Stimulated activated CD8-positive, alpha-beta memory T cell treated with anti-CD3 and anti-CD28 coated beads, Interleukin-7, amount 100 ng/mL, for 24 hours (primary cell): Measurements from ENCODE around the gene IL13.

Source experiments
- DNase-seq: peaks from one replicate; pipeline ENCODE4 v3.0.0-alpha.2; 2020; ENCODE audit warnings: low read depth

Gene IL13

DNA sequence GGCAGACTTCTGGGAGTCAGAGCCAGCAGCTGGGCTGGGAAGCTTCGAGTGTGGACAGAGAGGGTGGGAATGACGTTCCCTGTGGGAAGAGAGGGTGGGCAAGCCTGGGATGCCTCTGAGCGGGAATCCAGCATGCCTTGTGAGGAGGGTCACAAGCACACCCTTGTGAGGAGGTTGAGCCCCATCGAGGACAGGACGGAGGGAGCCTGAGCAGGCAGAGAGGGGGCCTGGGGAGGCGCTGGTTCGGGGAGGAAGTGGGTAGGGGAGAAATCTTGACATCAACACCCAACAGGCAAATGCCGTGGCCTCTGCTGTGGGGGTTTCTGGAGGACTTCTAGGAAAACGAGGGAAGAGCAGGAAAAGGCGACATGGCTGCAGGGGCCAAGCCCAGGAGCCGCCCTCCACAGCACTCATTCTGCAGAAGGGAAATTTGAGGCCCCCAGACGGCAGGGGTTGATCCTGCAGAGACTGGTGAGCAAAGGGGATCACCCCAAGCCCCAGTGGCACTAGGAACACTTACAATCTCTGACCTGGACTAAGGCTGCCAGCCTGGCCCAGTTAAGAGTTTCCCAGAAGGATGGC, 1.1 kb upstream of the IL13 start:
- DNase-seq, result no peak

DNA sequence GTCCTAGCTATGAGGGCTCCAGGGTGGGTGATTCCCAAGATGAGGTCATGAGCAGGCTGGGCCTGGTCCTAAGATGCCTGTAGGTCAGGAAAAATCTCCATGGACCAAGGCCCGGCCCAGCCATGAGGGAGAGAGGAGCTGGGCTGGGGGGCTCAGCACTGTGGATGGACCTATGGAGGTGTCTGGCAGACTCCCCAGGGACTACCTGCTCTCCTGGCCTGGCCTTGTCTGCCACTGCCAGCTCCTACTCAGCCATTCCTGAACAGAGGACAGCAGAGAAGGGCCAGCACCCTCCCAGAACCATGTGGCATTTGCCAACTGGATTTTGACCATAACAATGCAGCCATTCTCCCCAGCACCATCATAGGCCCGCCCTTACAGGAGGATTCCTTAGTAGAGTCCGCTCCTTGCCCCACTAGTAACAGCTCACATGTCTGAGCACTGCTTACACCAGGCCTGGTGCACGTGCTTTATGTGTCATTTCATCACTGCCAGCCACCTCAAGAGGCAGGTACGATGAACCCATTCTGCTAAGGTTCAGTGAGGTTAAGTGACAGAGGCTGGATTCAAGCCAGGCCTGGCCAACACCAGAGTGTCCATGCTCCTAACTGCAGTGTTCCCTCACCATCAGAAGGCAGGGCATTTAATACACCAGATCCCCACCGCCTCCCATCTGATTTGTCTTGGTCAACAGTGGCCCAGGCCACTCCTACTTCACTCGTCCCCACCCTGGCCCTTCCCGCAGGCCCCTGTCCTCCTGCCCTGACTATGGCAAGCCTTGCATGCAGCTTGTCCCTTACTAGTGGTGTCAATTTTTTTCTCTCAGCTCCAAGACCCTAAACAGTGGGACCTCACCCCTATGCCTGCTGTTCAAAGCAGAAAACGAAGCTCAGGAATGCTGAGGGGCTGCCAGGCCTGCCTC, 669 bp downstream of the IL13 start:
- no peak for DNase-seq

DNA sequence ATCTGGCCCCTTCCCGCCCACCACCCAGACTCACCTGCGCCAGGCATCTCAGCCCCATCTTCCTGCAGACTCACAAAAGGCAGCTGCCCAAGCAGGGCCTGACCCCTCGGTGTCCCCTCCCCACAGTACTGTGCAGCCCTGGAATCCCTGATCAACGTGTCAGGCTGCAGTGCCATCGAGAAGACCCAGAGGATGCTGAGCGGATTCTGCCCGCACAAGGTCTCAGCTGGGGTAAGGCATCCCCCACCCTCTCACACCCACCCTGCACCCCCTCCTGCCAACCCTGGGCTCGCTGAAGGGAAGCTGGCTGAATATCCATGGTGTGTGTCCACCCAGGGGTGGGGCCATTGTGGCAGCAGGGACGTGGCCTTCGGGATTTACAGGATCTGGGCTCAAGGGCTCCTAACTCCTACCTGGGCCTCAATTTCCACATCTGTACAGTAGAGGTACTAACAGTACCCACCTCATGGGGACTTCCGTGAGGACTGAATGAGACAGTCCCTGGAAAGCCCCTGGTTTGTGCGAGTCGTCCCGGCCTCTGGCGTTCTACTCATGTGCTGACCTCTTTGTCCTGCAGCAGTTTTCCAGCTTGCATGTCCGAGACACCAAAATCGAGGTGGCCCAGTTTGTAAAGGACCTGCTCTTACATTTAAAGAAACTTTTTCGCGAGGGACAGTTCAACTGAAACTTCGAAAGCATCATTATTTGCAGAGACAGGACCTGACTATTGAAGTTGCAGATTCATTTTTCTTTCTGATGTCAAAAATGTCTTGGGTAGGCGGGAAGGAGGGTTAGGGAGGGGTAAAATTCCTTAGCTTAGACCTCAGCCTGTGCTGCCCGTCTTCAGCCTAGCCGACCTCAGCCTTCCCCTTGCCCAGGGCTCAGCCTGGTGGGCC, 1.9 kb downstream of the IL13 start:
- DNase-seq, result no peak

DNA sequence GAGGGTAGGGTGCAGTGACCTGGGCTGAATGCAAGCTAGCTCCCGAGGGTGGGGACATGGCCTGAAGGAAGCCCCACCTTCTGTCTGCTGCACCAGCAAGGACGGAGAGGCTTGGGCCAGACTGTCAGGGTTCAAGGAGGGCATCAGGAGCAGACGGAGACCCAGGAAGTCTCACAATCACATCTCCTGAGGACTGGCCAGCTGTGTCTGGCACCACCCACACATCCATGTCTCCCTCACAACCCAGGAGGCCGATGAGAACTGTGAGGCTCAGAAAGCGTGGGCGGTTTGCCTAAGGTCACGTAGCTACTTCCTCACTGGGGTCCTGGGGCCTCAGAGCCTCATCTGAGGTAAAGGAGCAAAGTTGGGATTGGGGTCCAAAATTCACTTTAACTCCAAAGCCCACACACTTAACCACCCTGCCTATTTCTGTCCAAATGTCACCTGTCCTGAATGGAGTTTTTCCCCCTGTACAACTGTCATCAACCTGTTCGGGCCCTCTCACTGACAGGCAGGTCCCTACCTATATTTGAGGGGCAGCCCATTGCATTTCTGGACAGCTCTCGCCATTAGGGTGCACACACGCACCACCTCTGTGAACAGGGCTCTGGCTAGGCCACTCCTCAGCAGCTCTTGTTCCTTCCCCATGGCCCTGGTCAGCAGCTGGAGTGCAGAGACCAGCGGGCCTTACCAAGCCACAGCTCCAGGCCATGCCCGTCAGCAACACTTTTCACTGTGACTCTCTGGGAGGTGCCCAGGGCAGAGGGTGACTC, 3.4 kb downstream of the IL13 start:
- no peak for DNase-seq

DNA sequence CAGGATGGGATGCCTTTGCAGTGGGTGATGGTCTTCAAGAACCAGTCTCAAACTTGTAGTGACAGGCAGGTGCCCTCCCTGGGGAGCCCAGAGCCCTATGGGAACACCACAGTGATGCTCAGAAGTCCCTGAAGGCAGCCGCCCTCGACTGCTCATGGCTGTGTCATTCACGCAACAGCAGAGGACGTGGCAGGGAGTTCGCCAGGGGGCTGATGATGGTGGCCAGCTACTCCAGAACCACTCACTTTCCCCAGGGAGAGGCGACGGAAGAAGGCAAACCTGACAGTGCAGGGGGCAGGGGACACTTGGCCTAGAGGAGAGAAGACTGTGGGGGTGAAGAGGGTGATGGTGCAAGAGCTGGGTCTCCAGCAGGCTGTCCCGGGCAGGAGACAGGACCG, 4.0 kb downstream of the IL13 start:
- no peak for DNase-seq

DNA sequence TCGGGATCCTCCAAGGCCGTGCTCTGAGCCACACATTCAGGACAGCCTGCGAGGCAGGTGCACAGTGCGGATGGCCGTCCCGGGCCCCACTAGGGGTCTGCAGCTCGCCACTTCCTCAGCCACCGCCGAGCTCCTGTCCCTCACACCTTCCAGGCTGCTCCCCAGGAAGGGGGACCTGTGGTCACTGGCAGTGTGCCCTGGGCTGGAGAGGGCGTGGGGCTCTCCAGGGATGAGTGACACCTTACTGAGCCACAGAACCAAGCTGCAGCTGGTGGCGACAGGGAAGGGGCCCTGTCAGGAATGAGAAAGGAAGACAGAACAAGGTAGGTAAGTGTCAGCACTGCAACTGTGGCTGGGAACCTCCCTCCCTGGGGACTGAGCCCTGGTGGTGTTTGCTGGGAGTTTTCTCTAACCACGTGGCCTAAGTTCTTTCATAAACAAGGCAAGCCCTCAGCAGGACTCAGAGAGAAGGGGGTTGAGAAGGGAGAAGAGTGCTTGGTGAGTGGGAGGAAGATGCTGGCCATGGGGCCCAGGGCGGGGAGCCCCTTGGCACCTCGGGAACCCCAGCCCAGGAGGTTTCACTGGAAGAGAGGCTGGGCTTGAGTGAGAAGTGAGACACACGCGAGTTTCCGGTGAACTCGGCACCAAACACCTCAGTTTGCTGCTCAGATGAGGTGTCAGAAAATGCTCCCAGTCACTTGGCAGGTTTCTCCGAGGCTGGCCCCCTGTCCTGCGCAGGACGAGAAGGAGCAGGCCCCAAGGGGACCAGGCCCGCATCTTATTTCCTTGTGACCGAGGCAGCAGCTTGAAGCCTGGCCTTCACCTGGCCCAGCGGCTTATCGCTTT, 5.2 kb downstream of the IL13 start:
- DNase-seq, result no peak

DNA sequence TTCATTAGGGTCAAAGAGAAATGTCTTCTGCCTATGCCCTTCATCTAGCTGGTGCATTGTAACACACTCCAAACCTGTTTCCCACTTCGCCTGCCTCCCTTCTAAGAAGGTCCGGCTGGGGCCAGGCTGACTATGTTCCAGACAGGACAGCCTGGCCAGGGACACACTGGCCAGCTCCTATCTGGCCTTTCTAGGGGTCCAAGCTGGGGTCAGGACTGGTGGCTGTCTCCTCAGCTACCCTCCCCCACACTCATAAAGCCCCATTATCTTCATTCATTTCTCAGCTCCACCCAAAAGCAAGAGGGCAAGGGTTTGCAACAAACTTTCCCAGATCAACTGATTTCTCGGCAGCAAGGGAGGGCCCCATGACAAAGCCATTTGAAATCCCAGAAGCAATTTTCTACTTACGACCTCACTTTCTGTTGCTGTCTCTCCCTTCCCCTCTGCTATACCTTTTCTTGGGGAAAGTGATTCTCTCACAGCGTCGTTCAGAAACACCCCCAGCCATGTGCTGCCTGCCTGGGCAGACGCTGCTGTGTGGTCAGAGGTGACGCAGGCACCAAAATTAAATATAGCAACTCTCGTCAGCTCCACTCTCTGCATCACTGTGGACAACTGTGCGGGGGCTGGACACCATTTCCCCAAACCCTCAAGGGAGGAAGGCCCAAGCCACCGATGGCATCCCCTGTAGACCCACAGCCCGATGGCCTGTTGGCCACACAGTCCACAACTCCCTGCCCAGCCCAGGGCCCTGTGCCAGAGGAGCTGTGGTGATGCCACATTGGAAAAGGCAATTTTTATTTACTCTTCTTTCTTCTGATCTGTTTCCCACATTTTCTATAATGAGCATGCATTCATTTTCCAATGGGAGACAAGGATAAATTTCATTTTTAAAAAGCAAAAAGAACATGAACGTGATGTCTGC, 6.1 kb downstream of the IL13 start:
- DNase-seq, result no peak

DNA sequence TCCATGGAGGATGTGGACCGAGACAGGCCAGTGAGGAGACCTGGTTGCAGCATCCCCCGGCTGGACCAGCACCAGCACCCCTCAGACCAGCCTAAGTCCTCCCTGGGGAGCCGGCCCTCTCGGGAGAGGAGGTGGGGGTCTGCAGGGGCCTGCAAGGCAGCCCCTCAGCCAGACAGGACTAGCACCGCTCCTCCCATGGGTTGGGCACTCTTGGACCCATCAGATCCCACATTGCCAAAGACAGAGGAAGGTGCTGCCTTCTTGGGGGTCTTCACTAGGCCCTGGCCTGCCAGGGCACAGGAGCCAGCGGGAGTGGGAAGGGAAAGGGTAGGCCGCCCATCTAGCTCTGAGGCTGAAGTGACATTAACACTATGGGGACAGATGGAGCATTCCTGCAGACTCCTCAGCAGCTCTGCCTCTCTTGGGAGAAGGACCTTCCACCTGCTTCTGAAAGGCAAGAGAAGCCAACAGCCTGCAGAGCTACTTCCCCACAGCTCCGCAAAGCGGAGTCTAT, 6.8 kb downstream of the IL13 start:
- no peak for DNase-seq

DNA sequence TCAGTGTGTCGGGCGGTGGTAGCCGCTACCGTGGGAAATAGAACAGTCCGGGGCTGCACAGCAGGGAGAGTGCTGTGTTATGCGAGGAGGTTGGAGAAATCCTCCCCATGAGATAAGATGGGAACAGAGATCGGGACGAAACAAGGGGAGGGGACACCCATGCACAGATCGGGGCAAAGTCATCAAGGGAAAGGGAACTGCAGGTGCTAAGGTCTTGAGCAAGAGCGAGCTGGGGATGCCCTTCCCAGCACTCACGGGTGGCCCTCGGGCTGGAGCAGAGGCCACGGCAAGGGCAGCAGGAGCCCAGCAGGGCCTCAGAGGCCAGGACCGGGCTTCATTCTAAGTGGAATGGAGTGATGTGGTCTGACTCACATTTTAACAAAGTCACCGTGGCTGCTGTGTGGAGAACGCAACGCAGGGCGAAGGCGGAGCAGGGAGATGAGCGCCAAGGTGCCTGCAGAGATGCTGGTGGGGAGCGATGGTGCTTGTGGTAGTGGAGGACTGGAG, 7.7 kb downstream of the IL13 start:
- no peak for DNase-seq

DNA sequence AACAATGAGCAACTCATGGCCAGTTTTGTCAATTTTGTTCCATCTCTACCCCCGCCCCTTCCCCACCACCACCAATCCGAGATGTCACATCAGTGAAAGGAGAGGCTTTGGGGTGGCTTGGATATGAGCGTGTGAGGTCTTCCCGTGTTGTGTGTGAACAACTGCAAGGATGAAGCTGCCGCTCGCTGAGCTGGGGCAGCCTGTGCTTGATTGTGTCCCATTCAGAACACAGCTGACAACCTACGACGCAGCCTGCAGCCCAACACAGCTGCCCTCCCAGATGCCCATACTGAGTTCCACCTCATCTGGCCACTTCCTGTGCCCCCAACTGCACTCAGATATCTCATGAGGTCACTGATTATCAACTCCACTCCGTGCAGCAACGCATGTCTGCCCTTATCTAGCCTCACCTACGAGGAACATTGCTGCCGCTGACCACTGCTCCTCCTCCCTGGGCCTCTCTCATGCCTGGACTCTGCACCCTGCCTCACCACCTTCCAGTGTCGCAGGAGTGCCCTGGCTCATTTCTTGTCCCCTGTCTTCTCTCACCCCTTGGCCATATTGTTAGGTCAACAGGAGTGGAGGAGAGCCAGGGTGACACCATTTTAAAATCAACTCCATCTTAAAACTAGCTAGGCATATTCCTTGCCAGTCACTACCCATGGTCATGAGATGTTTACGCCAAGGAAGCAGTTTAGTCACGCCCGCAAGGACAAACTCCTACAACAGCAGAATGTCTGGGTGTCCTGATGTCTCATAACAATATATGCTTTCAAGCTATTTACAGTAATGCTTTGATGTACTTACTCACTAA, 8.5 kb downstream of the IL13 start:
- no peak for DNase-seq

DNA sequence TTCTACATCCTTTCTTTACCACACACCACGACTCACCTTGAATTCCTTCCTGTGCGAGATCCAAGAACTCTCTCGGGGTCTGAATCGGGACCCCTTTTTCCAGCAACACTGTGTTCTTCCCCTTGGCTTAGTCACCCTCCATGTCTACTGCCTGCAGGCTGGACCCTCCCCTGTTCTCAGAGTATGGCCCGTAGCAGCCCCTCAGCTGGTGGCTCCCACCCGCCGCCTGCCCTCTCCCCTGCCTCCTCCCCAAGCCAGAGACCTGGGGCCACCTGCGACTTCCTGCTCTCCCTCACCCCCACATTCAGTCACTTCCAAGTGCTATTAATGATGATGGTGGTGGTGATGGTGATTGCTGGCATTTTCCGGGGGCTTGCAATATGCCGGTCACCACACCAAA, 9.3 kb downstream of the IL13 start:
- DNase-seq, result no peak

DNA sequence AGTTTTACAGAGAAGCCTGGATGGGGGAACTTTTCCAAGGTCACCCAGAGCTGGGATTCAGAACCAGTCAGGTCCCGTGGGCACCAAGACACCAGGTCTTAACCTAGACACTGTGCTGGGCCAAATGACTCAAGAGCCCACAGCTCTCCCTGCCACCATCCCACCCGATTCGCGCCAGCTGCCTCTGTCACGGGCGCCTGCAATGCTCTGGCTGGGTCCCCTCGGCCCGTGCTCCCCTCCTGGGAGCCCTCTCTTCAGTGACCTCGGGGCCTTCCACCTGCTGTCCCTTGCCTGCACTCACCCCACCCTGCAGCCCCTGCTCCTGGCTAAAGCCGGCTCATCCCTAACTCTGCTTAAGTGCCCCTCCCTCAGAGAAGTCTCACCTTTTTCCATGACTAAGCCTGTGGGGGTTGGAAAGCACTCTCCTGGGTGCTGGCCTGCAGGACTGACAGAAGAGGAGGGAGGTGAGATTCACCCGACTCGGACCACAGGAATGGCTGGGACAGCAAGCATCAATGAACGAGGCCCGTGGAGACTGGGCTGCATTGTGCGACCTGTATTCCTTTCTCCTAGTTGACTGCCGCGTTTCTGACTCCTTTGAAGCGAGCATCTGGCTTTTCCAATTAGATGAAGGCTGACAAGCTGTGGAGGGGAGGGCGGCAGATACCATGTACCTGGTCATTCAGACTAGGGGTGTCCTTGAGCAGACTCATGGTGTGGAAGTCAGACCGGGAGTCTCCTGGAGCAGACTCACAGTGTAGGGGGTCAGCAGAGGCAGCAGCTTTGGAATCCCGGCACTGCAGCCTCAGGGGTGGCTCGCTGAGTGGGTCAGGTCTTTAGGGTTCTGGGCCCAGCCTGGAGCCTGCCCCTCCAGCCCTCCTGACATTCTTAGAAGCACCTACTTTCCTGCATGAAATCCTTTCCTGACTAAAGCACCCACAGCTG, 10.1 kb downstream of the IL13 start:
- DNase-seq, result no peak

DNA sequence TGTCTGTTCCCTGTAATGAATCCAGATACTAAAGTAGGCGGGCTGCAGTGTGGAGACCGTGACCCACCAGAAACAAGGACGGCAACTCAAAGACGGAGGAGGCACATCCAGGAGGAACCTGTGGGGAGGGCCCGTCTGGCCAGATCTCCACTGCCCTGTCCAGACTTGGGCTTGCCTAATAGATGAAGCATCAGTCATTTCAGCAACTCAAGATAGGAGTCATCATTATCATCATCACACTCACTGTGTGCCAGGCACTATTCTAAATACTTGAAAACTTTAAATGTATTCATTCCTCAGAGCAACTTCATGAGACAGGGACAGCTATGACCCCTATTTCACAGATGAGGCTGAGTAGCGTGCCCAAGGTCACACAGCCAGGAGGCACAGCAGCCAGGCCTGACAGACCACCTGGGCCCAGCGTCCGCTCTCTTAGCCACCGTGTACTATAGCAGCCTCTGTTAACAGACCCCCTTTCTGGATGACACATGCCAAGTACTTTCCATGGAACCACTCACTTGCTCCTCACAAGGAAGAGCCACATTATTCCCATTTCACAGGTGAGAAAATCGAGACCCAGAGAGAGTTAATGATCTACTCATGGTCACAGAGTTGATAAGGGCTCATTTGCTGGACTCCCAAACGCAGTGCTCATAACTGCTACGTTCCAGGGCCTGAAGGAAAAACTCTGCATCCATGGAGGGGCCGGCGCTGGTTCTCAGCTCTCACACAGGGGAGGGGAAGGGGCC, 10.9 kb downstream of the IL13 start:
- DNase-seq, result no peak

DNA sequence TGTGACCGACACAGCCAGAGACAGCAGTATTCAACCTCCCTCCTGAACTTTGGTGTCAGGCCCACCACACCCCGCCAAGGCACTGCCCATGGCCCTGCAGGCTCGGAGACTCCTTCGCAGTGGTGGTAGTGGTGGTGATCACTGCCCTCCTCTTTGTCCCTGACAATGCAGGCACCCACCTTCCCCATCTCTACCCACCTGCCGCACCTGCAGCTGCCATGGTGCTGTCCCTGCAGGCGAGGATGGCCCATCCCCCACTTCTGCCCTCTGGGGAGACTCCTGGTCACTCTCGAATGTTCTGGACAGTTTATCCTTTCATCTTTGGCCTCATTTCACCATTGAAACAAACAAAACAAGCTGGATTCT, 11.5 kb downstream of the IL13 start:
- DNase-seq, result no peak

DNA sequence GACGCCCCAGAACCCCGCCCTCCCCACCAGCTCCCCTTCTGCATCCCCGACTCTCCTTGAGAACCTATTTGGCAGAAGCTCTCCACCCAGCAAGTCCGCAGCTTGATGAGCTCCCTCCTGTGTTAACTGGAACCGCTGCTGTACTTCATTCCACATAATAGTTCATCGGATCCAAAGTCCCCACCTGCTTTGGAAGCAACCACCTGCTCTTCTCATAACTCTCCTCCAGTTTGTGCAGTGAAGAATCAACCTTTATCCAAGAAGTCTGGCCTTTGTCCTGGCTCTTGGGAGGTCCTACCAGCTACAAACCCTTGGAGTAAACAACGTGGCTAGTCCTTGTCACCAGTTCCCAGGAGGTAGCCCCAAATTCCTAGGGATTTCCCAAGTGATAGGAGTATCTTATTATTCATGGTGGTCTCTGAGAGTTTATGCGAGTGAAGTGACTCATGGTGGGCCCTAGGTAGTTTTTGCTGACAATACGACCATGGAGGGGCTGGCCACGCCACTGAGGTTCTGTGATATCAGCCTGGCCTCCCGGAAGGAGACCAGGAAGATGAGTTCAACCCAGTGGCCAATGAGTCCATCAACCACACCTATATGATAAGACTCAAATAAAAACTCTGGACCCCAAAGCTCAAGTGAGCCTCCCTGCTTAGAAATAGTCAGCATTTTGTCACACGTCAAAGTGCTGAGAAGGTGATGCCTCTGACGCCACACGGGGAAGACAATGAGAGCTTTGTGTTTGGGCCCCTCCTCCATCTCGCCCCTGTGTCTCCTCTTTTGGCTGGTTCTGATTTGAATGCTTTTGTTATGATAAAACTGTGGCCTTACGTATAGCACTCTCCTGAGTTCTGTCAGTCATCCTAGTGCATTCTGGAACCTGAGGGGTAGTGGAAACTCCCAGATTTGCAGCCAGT, 12.3 kb downstream of the IL13 start:
- DNase-seq, result no peak

DNA sequence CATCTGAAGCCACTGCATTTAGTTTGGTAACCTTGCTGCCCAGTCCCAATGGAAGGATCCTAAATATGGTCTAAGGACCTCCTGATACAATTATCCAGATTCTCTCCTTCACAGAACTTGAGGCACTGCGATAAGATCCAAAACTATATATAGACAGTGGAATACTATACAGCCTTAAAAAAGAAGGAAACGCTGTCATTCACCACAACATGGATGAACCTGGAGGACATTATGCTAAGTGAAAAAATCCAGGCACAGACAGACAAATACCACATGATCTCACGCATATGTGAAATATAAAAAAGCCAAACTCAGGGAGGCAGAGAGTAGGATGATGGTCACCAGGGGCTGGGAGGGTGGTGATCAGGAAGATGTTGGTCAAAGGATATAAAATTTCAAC, 13.0 kb downstream of the IL13 start:
- no peak for DNase-seq
